Ishikawa (cell line): Measurements from ENCODE around the gene ERICH3.

Experiments
- EP300 ChIP-seq: IDR thresholded peaks from 2 replicates; pipeline ENCODE4 v1.6.1; 2012; ENCODE audit warnings: borderline replicate concordance
- NFIC ChIP-seq: IDR thresholded peaks from 2 replicates; pipeline ENCODE4 v1.6.1; 2012
- RAD21 ChIP-seq: IDR thresholded peaks from 2 replicates; pipeline ENCODE4 v1.6.1; 2012; ENCODE audit warnings: low read depth
- TEAD4 ChIP-seq: IDR thresholded peaks from 2 replicates; pipeline ENCODE4 v1.6.1; 2012
- YY1 ChIP-seq: IDR thresholded peaks from 2 replicates; pipeline ENCODE4 v1.6.1; 2012; ENCODE audit warnings: low read depth
- TF ChIP-seq, protein P1 (sequence below): IDR thresholded peaks from 2 replicates; pipeline ENCODE4 v1.6.1; 2012

DNA sequence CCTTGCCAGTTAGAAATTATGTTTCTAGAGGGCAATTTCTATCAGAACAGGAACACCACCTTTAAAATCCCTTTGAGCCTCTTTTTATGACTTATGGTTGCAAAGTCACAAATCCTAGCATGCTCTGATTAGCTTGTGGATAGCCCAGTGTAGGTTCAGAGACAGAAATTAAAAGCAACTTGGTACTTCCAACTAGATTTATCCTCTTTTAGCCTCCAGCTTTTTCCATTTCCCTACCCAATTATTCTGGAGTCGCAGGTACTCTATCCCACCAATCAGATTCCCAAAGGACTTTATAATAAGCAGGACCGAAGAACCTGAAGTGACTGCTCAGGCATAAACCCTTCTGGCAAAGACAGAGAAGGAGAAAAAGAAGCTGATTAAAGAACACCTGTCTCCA is 127.8 kb downstream of the ERICH3 start:
- TF ChIP-seq RAD21 (no peak), NFIC (no peak), TEAD4 (no peak), EP300 (no peak), YY1 (no peak)
- TF ChIP-seq, protein P1, sequence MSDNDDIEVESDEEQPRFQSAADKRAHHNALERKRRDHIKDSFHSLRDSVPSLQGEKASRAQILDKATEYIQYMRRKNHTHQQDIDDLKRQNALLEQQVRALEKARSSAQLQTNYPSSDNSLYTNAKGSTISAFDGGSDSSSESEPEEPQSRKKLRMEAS = no peak
